WTC11 (cell line): Measurements from ENCODE around the gene BPHL. TPM values are rescaled to one million over a fixed set of nuclear protein-coding genes. Genes with fewer than 3 reads are reported as not detected.

Source experiments
- ARID4B ChIP-seq: sonication (generic); formaldehyde crosslinking; IDR thresholded peaks from 2 replicates; pipeline ENCODE4 v1.8.0; 2023; ENCODE audit warnings: missing genetic modification reagents, mild to moderate bottlenecking, borderline replicate concordance
- CREB1 ChIP-seq: sonication (generic); formaldehyde crosslinking; IDR thresholded peaks from 2 replicates; pipeline ENCODE4 v1.8.0; 2023; ENCODE audit warnings: mild to moderate bottlenecking, missing genetic modification reagents
- CREM ChIP-seq: sonication (generic); formaldehyde crosslinking; IDR thresholded peaks from 2 replicates; pipeline ENCODE4 v1.8.1; 2022; ENCODE audit warnings: mild to moderate bottlenecking, missing genetic modification reagents, moderate library complexity
- E2F1 ChIP-seq: sonication (generic); formaldehyde crosslinking; IDR thresholded peaks from 2 replicates; pipeline ENCODE4 v1.8.0; 2022; ENCODE audit warnings: mild to moderate bottlenecking, missing genetic modification reagents
- ERG ChIP-seq: fragments of 250-450 bp; sonication (Bioruptor Pico); IDR thresholded peaks from 2 replicates; pipeline ENCODE4 v1.8.0; 2021; ENCODE audit warnings: mild to moderate bottlenecking
- ESRRA ChIP-seq: sonication (generic); formaldehyde crosslinking; IDR thresholded peaks from 2 replicates; pipeline ENCODE4 v1.8.1; 2022; ENCODE audit warnings: mild to moderate bottlenecking, missing genetic modification reagents, borderline replicate concordance
- ETV6 ChIP-seq: sonication (generic); formaldehyde crosslinking; IDR thresholded peaks from 2 replicates; pipeline ENCODE4 v1.8.1; 2022; ENCODE audit warnings: mild to moderate bottlenecking, missing genetic modification reagents
- FOXP4 ChIP-seq: sonication (generic); formaldehyde crosslinking; IDR thresholded peaks from 2 replicates; pipeline ENCODE4 v1.8.0; 2022; ENCODE audit warnings: mild to moderate bottlenecking, missing genetic modification reagents
- IRF1 ChIP-seq: sonication (generic); formaldehyde crosslinking; IDR thresholded peaks from 2 replicates; pipeline ENCODE4 v1.8.0; 2023; ENCODE audit warnings: missing genetic modification reagents
- JUN ChIP-seq: sonication (generic); formaldehyde crosslinking; IDR thresholded peaks from 2 replicates; pipeline ENCODE4 v1.8.0; 2023; ENCODE audit warnings: mild to moderate bottlenecking, missing genetic modification reagents
- KAT7 ChIP-seq: sonication (generic); formaldehyde crosslinking; IDR thresholded peaks from 2 replicates; pipeline ENCODE4 v1.8.1; 2023; ENCODE audit warnings: missing genetic modification reagents, mild to moderate bottlenecking, borderline replicate concordance
- MAX ChIP-seq: sonication (generic); formaldehyde crosslinking; IDR thresholded peaks from 2 replicates; pipeline ENCODE4 v1.8.0; 2022; ENCODE audit warnings: mild to moderate bottlenecking, missing genetic modification reagents
- MLX ChIP-seq: sonication (generic); formaldehyde crosslinking; IDR thresholded peaks from 2 replicates; pipeline ENCODE4 v1.8.1; 2023; ENCODE audit warnings: mild to moderate bottlenecking, missing genetic modification reagents, moderate library complexity
- RELA ChIP-seq: sonication (generic); formaldehyde crosslinking; IDR thresholded peaks from 2 replicates; pipeline ENCODE4 v1.8.1; 2022; ENCODE audit warnings: missing genetic modification reagents, mild to moderate bottlenecking, borderline replicate concordance
- SP1 ChIP-seq: sonication (generic); formaldehyde crosslinking; conservative IDR thresholded peaks from 2 replicates; pipeline ENCODE4 v1.8.1; 2022; ENCODE audit warnings: missing genetic modification reagents
- TCF7 ChIP-seq: sonication (generic); formaldehyde crosslinking; IDR thresholded peaks from 2 replicates; pipeline ENCODE4 v1.8.0; 2022; ENCODE audit warnings: mild to moderate bottlenecking, low read depth, missing genetic modification reagents, moderate library complexity
- USF2 ChIP-seq: sonication (generic); formaldehyde crosslinking; IDR thresholded peaks from 2 replicates; pipeline ENCODE4 v1.8.1; 2023; ENCODE audit warnings: mild to moderate bottlenecking, missing genetic modification reagents, moderate library complexity
- ZNF138 ChIP-seq: sonication (generic); formaldehyde crosslinking; conservative IDR thresholded peaks from 2 replicates; pipeline ENCODE4 v1.8.1; 2022; ENCODE audit warnings: mild to moderate bottlenecking, moderate library complexity, missing genetic modification reagents
- ZNF232 ChIP-seq: sonication (generic); formaldehyde crosslinking; IDR thresholded peaks from 2 replicates; pipeline ENCODE4 v1.8.0; 2022; ENCODE audit warnings: mild to moderate bottlenecking, missing genetic modification reagents
- total RNA-seq: library from RNA; stranded (reverse); gene quantifications from 3 replicates; pipeline ENCODE4 v1.2.3, GENCODE V29; 2021

Gene BPHL
- total RNA-seq, 1 experiment from 2014 or later = 29.7 TPM

- TF ChIP-seq TCF7 (CRISPR knock-in tag) = peak; percentile 29; the same call in 1 of the 2 replicates
- peak; percentile 78; the same call in 1 of the 2 replicates for TF ChIP-seq E2F1 (CRISPR knock-in tag)
- TF ChIP-seq ESRRA (CRISPR knock-in tag) = 0 out of 2 replicates have a peak, but pooled peaks have one; percentile 18
- TF ChIP-seq RELA (CRISPR knock-in tag) = peak; percentile 76; the same call in 1 of the 2 replicates
- peak; percentile 17; the same call in 1 of the 2 replicates for TF ChIP-seq ZNF232 (CRISPR knock-in tag)
- TF ChIP-seq MLX (CRISPR knock-in tag) = 0 out of 2 replicates have a peak, but pooled peaks have one; percentile 80
- 0 out of 2 replicates have a peak, but pooled peaks have one; percentile 44 for TF ChIP-seq ETV6
- TF ChIP-seq IRF1 = no peak
- 0 out of 2 replicates have a peak, but pooled peaks have one; percentile 14 for TF ChIP-seq FOXP4
- TF ChIP-seq CREB1 (CRISPR knock-in tag) = 0 out of 2 replicates have a peak, but pooled peaks have one; percentile 47
- TF ChIP-seq CREM (CRISPR knock-in tag) = no peak
- peak; percentile 97 for TF ChIP-seq SP1
- 0 out of 2 replicates have a peak, but pooled peaks have one; percentile 42 for TF ChIP-seq ERG (CRISPR knock-in tag)
- no peak for TF ChIP-seq ZNF138 (CRISPR knock-in tag)
- peak; percentile 98; the same call in 1 of the 2 replicates for TF ChIP-seq KAT7 (CRISPR knock-in tag)
- 0 out of 2 replicates have a peak, but pooled peaks have one; percentile 54 for TF ChIP-seq ARID4B (CRISPR knock-in tag)
- peak; percentile 75; the same call in 1 of the 2 replicates for TF ChIP-seq JUN (CRISPR knock-in tag)
- TF ChIP-seq MAX (CRISPR knock-in tag) = peak; percentile 88
- TF ChIP-seq USF2 (CRISPR knock-in tag) = 0 out of 2 replicates have a peak, but pooled peaks have one; percentile 37
Observed at GRCh38 chr6:3118353-3119039, at the start of gene BPHL (continued).
